NCI-H146 (cell line): ENCODE results near the gene LPIN1.

Experiments used
- DNase-seq: peaks from one replicate; lab custom pipeline; 2025; lab: John Stamatoyannopoulos, UW

LPIN1 gene

GRCh38 chr2:11746376-11746806, at the start of gene LPIN1:
TSS of gene LPIN1 (plus strand) at chr2:11746632. CDS start at chr2:11765542, 18,910 bp downstream.
- peak; percentile 93 for DNase-seq

GRCh38 chr2:11696736-11697102, 49.7 kb upstream of the LPIN1 start:
- no peak for DNase-seq

GRCh38 chr2:11697103-11697871, 49.1 kb upstream of the LPIN1 start:
- DNase-seq: no peak

- no peak for DNase-seq
These were observed 48.2 kb upstream of the LPIN1 start for GRCh38 chr2:11698009-11698922.

- DNase-seq: no peak
These were observed 46.5 kb upstream of the LPIN1 start for GRCh38 chr2:11699686-11700670.

GRCh38 chr2:11701206-11701605, 45.2 kb upstream of the LPIN1 start:
- no peak for DNase-seq

- DNase-seq: no peak
These were observed 44.6 kb upstream of the LPIN1 start for GRCh38 chr2:11701751-11702301.

- no peak for DNase-seq
These were observed 43.5 kb upstream of the LPIN1 start for GRCh38 chr2:11702946-11703345.

- no peak for DNase-seq
These were observed 42.7 kb upstream of the LPIN1 start for GRCh38 chr2:11703700-11704099.

GRCh38 chr2:11705063-11705462, 41.4 kb upstream of the LPIN1 start:
- no peak for DNase-seq

GRCh38 chr2:11705711-11706110, 40.7 kb upstream of the LPIN1 start:
- DNase-seq: no peak

- DNase-seq: no peak
These were observed 38.3 kb upstream of the LPIN1 start for GRCh38 chr2:11708106-11708505.

- DNase-seq: no peak
These were observed 37.1 kb upstream of the LPIN1 start for GRCh38 chr2:11709293-11709692.

GRCh38 chr2:11710210-11710609, 36.2 kb upstream of the LPIN1 start:
- DNase-seq: no peak

GRCh38 chr2:11710632-11711353, 35.6 kb upstream of the LPIN1 start:
- DNase-seq: no peak

- no peak for DNase-seq
These were observed 35.1 kb upstream of the LPIN1 start for GRCh38 chr2:11711354-11711716.

GRCh38 chr2:11711751-11712150, 34.7 kb upstream of the LPIN1 start:
- DNase-seq: no peak

GRCh38 chr2:11712866-11713265, 33.6 kb upstream of the LPIN1 start:
- no peak for DNase-seq

GRCh38 chr2:11713815-11714214, 32.6 kb upstream of the LPIN1 start:
- DNase-seq: no peak

- no peak for DNase-seq
These were observed 30.3 kb upstream of the LPIN1 start for GRCh38 chr2:11715987-11716652.
